ENCODE measurements around the gene LRWD1.

- TF ChIP-seq CTCF (IDR thresholded peaks at IDR 0.05) (no peak), POLR2A (IDR thresholded peaks at IDR 0.05) (no peak)
Measured at GRCh38 chr7:102453319-102453718, 11.5 kb upstream of the LRWD1 start.

Data from prostate gland (tissue), 2 donors.